Bronchial smooth muscle cell (primary cell): ENCODE measurements around the gene FOXI2. TPM values are rescaled to one million over a fixed set of nuclear protein-coding genes. Genes with fewer than 3 reads are reported as not detected.

Experiments used
- total RNA-seq: library from RNA; depleted of rRNA; stranded (reverse); fragments of >200 nt; gene quantifications from 2 replicates; pipeline ENCODE4 v1.2.1, GENCODE V29; 2014

Gene FOXI2
- not detected in 2 replicates for total RNA-seq

GRCh38 chr10:127736915-127737562 is at the start of gene FOXI2:
FOXI2 (plus strand) TSS chr10:127737185; CDS start chr10:127737274, 89 bp downstream.

Other genes starting within 250 kb of the FOXI2 start
- gene NPS, start 187.9 kb upstream of the FOXI2 start, total RNA-seq = not detected in 2 replicates
- not detected in 2 replicates for gene CLRN3, start 155.8 kb downstream of the FOXI2 start, total RNA-seq
- gene PTPRE, start 169.9 kb downstream of the FOXI2 start, total RNA-seq = 0.52 and 0.79 TPM in 2 replicates